HUES48 (cell line): Measurements from ENCODE around the gene PELO.

Experiments
- H3K27ac ChIP-seq: one replicate; pipeline ENCODE4 v1.7.0; 2013; ENCODE audit warnings: low read depth, low read length, inconsistent platforms
- H3K27me3 ChIP-seq: 2 replicates; pipeline ENCODE4 v1.6.1; 2013; ENCODE audit warnings: mild to moderate bottlenecking, low read length; ENCODE audit not compliant: control insufficient read depth, insufficient read depth
- H3K36me3 ChIP-seq: 2 replicates; pipeline ENCODE4 v1.6.1; 2013; ENCODE audit warnings: low read length; ENCODE audit not compliant: control insufficient read depth, insufficient read depth
- H3K4me1 ChIP-seq: 2 replicates; pipeline ENCODE4 v1.6.1; 2013; ENCODE audit warnings: mild to moderate bottlenecking, low read length; ENCODE audit not compliant: control insufficient read depth, insufficient read depth
- H3K4me3 ChIP-seq: 2 replicates; pipeline ENCODE4 v1.5.1; 2013; ENCODE audit warnings: mild to moderate bottlenecking, low read depth, low read length
- H3K9ac ChIP-seq: 2 replicates; pipeline ENCODE4 v1.6.1; 2013; ENCODE audit warnings: mild to moderate bottlenecking, low read depth, low read length, moderate library complexity
- H3K9me3 ChIP-seq: 2 replicates; pipeline ENCODE4 v1.6.1; 2013; ENCODE audit warnings: low read length; ENCODE audit not compliant: control insufficient read depth, insufficient read depth

The PELO gene

DNA sequence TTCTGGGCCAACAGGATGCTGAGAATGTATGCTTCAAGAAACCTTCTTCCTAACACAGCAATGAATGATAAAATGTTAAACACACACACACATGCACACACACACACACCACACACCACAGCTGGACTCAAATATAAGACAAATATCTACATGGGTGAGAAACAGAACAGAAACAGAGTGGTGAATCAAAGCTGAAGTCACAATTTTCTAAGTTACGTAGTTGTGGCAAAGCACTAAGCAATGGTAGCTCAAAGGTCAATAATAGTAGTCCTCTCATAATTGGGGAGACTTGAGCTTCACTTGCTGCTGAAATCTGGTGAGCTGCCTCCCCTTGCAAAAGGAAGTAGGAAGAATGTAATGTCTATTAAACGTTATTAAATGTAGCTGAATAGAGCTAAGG, 33.7 kb upstream of the PELO start:
- no peak overlapping the region for H3K27ac ChIP-seq
- no peak overlapping the region for H3K9ac ChIP-seq
- peaks cover 12% of the 10 kb centered on the region; the same call in 1 of the 2 replicates for H3K4me1 ChIP-seq
- no peaks in the 10 kb centered on the region for H3K36me3 ChIP-seq
- H3K27me3 ChIP-seq: no peaks in the 10 kb centered on the region
- H3K9me3 ChIP-seq: no peaks in the 10 kb centered on the region
- no peak overlapping the region for H3K4me3 ChIP-seq

DNA sequence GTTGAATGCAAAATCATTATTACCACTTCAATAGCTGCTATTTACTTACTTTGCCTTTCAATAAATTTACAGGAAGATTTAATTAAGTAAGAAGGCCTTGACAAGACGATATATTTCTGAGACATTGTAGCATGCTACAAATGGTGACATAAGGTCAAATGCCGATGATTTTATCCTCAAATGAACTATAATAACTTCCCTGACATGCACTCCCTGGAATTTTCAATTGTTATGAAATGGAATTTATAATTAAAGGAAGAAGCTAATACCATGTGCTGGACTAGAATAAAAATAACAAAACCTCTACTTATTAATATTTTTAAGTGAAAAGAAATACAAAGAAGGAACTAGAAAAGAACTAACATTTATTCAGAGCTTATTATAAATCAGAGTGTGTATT, 30.2 kb upstream of the PELO start:
- H3K36me3 ChIP-seq: no peaks in the 10 kb centered on the region
- H3K9ac ChIP-seq: no peak overlapping the region
- no peaks in the 10 kb centered on the region for H3K27me3 ChIP-seq
- no peak overlapping the region for H3K27ac ChIP-seq
- H3K4me3 ChIP-seq: no peak overlapping the region
- no peaks in the 10 kb centered on the region for H3K9me3 ChIP-seq
- H3K4me1 ChIP-seq: no peaks in the 10 kb centered on the region

DNA sequence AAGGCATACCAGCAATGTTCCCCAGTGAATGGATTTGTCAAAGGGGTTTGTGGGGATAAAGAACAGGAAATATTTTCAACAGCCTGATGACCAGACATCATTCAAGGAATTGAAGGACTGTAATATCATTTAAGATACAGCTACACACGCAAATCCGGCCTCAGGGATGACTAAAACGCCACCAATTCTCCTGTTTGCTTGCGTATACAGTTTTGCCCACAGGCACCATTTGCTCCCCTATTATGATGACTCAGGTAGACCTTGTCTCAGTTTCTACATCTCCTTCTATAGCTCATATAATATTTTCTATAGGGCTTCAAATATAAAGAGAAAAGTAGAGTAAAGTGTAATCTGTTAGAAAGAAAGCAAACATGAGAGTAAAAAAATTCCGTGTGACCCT, 29.7 kb upstream of the PELO start:
- no peaks in the 10 kb centered on the region for H3K27me3 ChIP-seq
- H3K4me1 ChIP-seq: no peaks in the 10 kb centered on the region
- H3K9ac ChIP-seq: no peak overlapping the region
- no peak overlapping the region for H3K27ac ChIP-seq
- no peaks in the 10 kb centered on the region for H3K36me3 ChIP-seq
- no peak overlapping the region for H3K4me3 ChIP-seq
- no peaks in the 10 kb centered on the region for H3K9me3 ChIP-seq

DNA sequence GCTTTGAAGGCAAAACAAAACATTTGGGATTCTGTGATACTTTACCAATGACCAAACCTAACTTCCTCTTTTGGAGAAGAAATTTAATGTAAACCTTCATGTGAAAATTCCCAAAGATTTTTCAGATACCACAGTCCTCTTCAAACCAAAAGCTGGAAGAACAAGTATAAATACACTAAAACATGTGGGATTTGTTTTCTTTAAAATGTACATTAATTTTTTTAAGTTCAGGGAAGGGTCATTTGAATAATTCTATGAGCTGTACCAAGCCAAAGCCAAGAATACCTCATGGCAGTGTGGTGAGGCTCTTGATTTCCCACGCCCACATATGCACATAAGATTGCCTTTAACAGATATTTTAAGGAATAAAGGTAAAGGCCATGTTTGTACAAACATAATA, 28.4 kb upstream of the PELO start:
- H3K9me3 ChIP-seq: no peaks in the 10 kb centered on the region
- no peak overlapping the region for H3K27ac ChIP-seq
- no peaks in the 10 kb centered on the region for H3K27me3 ChIP-seq
- H3K9ac ChIP-seq: no peak overlapping the region
- no peak overlapping the region for H3K4me3 ChIP-seq
- H3K4me1 ChIP-seq: no peaks in the 10 kb centered on the region
- no peaks in the 10 kb centered on the region for H3K36me3 ChIP-seq

DNA sequence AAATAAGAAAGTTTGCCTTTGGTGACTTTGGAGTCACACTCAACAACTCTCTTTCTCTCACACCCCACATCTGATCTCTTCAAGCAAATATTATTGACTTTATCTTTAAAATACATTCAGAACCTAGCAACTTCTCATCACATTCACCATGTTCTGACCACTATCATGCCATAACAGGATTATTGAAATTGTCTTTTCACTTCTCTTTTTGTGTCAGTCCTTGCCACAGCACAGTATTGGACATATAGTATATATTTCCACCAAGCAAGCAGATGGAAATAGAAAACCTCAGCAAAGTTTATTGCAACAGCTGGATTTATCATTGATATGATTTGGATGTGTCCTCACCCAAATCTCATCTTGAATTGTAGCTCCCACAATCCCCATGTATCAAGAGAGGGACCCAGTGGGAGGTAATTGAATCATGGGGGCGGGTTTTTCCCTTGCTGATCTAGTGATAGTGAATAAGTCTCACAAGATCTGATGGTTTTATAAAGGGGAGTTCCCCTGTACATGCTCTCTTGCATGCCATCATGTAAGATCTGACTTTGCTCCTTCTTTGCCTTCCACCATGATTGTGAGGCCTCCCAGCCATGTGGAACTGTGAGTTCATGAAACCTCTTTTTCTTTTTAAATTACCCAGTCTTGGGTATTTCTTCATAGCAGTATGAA, 26.9 kb upstream of the PELO start:
- Histone ChIP-seq H3K9ac (no peak overlapping the region), H3K27ac (no peak overlapping the region), H3K4me1 (no peaks in the 10 kb centered on the region), H3K27me3 (no peaks in the 10 kb centered on the region), H3K4me3 (no peak overlapping the region), H3K9me3 (no peaks in the 10 kb centered on the region), H3K36me3 (no peaks in the 10 kb centered on the region)

DNA sequence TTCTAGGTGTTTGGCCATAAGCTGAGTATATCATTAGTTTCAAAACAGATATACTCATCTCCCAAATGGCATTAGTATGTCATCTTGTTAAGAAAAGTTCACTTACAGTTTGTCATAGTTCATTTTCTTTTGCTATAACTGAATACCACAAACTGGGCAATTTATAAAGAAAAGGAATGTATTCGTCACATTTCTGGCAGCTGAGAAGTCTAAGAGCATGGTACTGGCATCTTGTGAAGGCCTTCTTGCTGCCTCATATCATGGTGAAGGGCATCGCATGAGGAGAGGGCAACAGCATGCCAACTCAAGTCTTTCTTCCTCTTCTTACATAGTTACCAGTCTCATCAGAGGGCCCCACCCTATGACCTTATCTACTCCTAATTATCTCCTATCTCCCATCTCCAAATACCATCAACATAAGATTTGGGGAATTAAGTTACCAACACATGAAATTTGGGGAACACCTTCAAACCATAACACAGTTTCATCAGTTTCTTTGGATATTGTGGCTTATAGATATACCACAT, 20.4 kb upstream of the PELO start:
- Histone ChIP-seq H3K9me3 (no peaks in the 10 kb centered on the region), H3K9ac (no peak overlapping the region), H3K36me3 (no peaks in the 10 kb centered on the region), H3K27me3 (no peaks in the 10 kb centered on the region), H3K27ac (no peak overlapping the region), H3K4me3 (no peak overlapping the region), H3K4me1 (peaks cover 4% of the 10 kb centered on the region; the same call in 1 of the 2 replicates)

DNA sequence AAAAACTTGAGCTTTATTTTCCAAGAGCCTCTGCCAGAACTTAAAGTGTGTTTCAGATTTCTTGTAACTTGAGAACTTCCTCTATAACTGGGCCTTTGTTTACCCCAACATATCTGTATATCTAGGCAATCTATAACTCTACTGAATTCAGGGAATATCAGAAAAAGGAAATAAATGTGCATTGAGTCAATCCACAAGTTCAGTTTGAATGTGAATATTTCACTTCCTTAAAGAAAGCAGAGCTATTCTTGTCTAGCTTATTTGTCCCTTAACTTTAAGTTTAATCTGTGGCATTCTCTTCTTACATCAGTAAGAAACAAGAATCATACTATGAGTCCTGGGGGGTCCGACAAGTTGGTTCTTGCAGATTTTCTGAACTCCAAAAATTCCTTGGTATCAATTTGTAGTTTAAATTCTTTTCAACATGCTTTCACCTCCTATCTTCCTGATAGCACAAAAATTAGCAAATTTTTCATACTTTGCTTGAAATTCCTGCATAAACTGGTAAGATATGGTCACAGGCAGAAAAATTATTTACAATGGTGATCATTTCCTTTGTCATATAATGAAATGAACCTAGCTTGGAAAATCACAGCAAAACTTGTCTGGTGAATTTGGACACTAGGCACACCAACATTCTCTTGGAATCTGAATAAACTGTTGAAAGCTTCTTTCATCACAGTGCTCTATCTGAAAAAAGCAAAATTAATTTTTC, 19.8 kb upstream of the PELO start:
- peaks cover 4% of the 10 kb centered on the region; the same call in 1 of the 2 replicates for H3K4me1 ChIP-seq
- H3K9ac ChIP-seq: no peak overlapping the region
- H3K4me3 ChIP-seq: no peak overlapping the region
- no peaks in the 10 kb centered on the region for H3K9me3 ChIP-seq
- no peaks in the 10 kb centered on the region for H3K27me3 ChIP-seq
- no peaks in the 10 kb centered on the region for H3K36me3 ChIP-seq
- no peak overlapping the region for H3K27ac ChIP-seq

DNA sequence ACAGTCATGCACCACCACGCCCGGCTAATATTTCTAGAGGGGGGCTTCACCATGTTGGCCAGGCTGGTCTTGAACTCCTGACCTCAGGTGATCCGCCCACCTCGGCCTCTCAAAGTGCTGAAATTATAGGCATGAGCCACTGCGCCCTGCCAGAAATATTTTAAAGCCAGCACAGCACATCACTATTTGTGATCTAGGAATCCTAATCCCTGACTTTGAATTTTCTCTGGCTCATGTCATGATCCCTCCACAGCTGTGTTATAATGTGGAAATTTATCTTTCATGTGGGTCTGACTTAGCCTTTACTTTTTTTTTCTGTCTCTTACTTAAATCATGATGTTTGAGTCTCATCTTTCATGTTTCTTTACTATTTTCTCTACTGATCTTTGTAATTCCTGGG, 18.7 kb upstream of the PELO start:
- Histone ChIP-seq H3K27me3 (no peaks in the 10 kb centered on the region), H3K4me3 (no peak overlapping the region), H3K4me1 (peaks cover 7% of the 10 kb centered on the region), H3K9me3 (no peaks in the 10 kb centered on the region), H3K9ac (no peak overlapping the region), H3K27ac (no peak overlapping the region), H3K36me3 (no peaks in the 10 kb centered on the region)

DNA sequence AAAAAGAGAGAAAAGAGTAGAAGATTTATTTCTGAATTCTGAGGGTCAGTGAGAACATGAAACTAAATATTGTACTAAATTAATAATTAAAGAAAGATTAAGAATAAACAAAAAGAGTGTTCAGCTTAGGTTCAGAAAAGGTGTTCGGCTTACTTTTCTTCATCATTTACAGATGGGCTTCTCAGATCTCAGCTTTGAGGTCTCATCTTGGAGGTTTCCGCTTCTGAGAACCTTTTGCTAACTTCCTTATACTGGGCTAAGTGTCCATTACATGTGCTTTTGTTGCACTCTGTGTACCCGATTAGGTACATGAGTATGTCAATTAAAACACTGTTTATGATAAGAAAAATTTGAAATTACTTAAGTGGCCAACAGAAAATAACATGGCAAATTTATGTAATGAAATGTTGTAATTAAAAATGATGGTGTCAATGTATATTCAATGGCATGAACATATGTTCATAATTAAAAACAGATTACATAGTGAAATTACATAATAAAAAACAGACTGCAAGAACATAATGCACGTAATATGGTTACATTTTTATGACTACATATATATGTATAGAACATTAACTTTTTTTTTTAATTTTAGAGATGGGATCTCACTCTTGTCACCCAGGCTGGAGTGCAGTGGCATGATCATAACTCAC, 17.3 kb upstream of the PELO start:
- Histone ChIP-seq H3K4me1 (peaks cover 11% of the 10 kb centered on the region), H3K36me3 (no peaks in the 10 kb centered on the region), H3K9ac (no peak overlapping the region), H3K27me3 (no peaks in the 10 kb centered on the region), H3K9me3 (no peaks in the 10 kb centered on the region), H3K27ac (no peak overlapping the region), H3K4me3 (no peak overlapping the region)

DNA sequence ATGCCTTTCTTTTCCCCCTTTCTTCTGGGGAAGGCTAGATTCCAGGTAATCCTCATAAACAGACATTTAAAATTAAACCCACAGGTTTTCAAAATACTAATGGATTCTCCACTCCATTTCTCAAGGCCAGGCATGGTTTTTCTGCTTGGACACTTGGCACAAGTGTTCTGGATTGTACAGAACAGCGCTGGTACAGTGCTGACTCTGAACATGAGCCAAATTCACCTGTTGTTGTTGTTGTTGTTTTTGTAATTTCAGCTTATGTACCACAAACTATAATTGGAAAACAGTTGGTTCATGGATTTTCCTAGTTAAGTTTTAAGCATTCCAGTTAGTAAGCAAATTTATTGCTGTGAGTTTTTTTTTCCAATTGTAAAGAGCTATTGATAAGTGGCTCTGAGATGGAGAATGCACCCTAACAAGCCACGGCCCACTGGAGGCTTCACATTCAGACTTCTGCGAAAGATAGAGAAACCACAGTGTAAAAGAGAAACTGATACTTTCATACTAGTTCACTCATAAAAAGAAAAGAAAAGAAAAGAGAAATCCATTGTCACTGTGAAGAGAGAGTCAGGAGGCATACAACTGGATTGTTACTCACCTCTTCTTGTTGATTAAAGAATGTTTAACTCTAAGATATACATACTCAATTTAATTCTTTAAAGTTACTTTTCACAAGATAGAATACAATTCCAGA, 16.2 kb upstream of the PELO start:
- Histone ChIP-seq H3K9me3 (no peaks in the 10 kb centered on the region), H3K27me3 (no peaks in the 10 kb centered on the region), H3K36me3 (no peaks in the 10 kb centered on the region), H3K4me3 (no peak overlapping the region), H3K9ac (no peak overlapping the region), H3K27ac (no peak overlapping the region), H3K4me1 (peaks cover 11% of the 10 kb centered on the region)
